A549 (cell line): ENCODE measurements around the gene SNRPA1. TPM values are rescaled to one million over a fixed set of nuclear protein-coding genes. Genes with fewer than 3 reads are reported as not detected.

Experiments
- ATAC-seq, 2 experiments: fragments of 200-7000 bp in 1 of 2; fragments of >200 bp in 1 of 2; cut with Nextera tagmentation in 1 of 2; cut with Tn5 transposase in 1 of 2; 3 replicates each; pipeline versions ENCODE4 v1.8.0 to v1.9.1; 2018 to 2020; ENCODE audit warnings: mild to moderate bottlenecking in 1 of 2, moderate library complexity in 1 of 2
- CTCF ChIA-PET: fragments of 300-600 bp; sonication (Branson Sonifier 250); formaldehyde crosslinking; extraction: SDS; loops from one replicate; lab custom pipeline; 2021; ENCODE audit warnings: antibody characterized with exemption, inconsistent platforms; lab: Yijun Ruan, JAX
- POLR2A ChIA-PET: fragments of 350-600 bp; formaldehyde crosslinking; extraction: SDS; loops from one replicate; lab custom pipeline; 2021; ENCODE audit warnings: antibody characterized with exemption, inconsistent platforms; lab: Yijun Ruan, JAX
- DNase-seq, 2 experiments: peaks; one replicate each; pipeline versions ENCODE4 v3.0.0 to v3.0.0-alpha.2; 2011 to 2016; ENCODE audit warnings: low read depth in 1 of 2, low spot score in 1 of 2
- FAIRE-seq: peaks from 2 replicates; lab custom pipeline; 2011; peaks lifted over from hg19 to GRCh38; lab: Jason Lieb, UNC
- H3K27ac ChIP-seq, 2 experiments: fragments of >200 bp; sonication (Bioruptor Twin); formaldehyde crosslinking; 3 replicates each; pipeline ENCODE4 v1.5.1; 2016 to 2017
- H3K4me1 ChIP-seq: fragments of >200 bp; sonication (Bioruptor Twin); formaldehyde crosslinking; 3 replicates; pipeline ENCODE4 v1.6.1; 2016
- H3K4me2 ChIP-seq: fragments of >200 bp; sonication (Bioruptor Twin); formaldehyde crosslinking; 3 replicates; pipeline ENCODE4 v1.6.1; 2016
- H3K4me3 ChIP-seq: fragments of >200 bp; sonication (Bioruptor Twin); formaldehyde crosslinking; 3 replicates; pipeline ENCODE4 v1.5.1; 2016
- H3K9me3 ChIP-seq: fragments of >200 bp; sonication (Bioruptor Twin); formaldehyde crosslinking; 3 replicates; pipeline ENCODE4 v1.6.1; 2016
- CEBPB ChIP-seq, 2 experiments: fragments of >200 bp in 1 of 2; sonication (Bioruptor Twin) in 1 of 2; formaldehyde crosslinking in 1 of 2; IDR thresholded peaks; 2 replicates each; pipeline ENCODE4 v1.6.1; 2012 to 2016
- CHD2 ChIP-seq: fragments of 150-350 bp; IDR thresholded peaks from 2 replicates; pipeline ENCODE4 v1.6.1; 2014; ENCODE audit warnings: low read length; ENCODE audit not compliant: partially characterized antibody
- EHMT2 ChIP-seq: fragments of 200-600 bp; sonication (generic); IDR thresholded peaks from 2 replicates; pipeline ENCODE4 v1.6.1; 2016; ENCODE audit warnings: antibody characterized with exemption, low read depth, mild to moderate bottlenecking, moderate library complexity
- FOXS1 ChIP-seq: fragments of 250-450 bp; sonication (Bioruptor Pico); IDR thresholded peaks from 2 replicates; pipeline ENCODE4 v1.5.0; 2020; ENCODE audit warnings: mild to moderate bottlenecking, moderate library complexity
- HOXB5 ChIP-seq: fragments of 250-450 bp; sonication (Bioruptor Pico); IDR thresholded peaks from 2 replicates; pipeline ENCODE4 v1.5.0; 2020; ENCODE audit warnings: mild to moderate bottlenecking, moderate library complexity
- JUN ChIP-seq, 2 experiments: fragments of >200 bp; sonication (Bioruptor Twin); formaldehyde crosslinking; IDR thresholded peaks; 2 replicates in 1 of 2; 3 replicates in 1 of 2; pipeline ENCODE4 v1.6.1; 2016 to 2017
- KDM5A ChIP-seq: fragments of 200-600 bp; sonication (generic); IDR thresholded peaks from 2 replicates; pipeline ENCODE4 v1.6.1; 2016; ENCODE audit warnings: antibody characterized with exemption, mild to moderate bottlenecking
- MAZ ChIP-seq: fragments of 150-350 bp; IDR thresholded peaks from 2 replicates; pipeline ENCODE4 v1.6.1; 2014; ENCODE audit warnings: antibody characterized with exemption, low read depth, low read length, borderline replicate concordance
- NFE2L2 ChIP-seq: fragments of 150-350 bp; conservative IDR thresholded peaks from 2 replicates; pipeline ENCODE4 v1.6.1; 2014; ENCODE audit warnings: low read length
- POLR2AphosphoS2 ChIP-seq: conservative IDR thresholded peaks from 2 replicates; pipeline ENCODE4 v1.6.1; 2012; ENCODE audit warnings: low read length, improper control_type of control experiment, inconsistent platforms
- RCOR1 ChIP-seq: fragments of 150-350 bp; IDR thresholded peaks from 2 replicates; pipeline ENCODE4 v1.6.1; 2014; ENCODE audit warnings: antibody characterized with exemption, low read length, low read depth
- RFX5 ChIP-seq: fragments of 450-650 bp; IDR thresholded peaks from 2 replicates; pipeline ENCODE4 v1.7.1; 2014; ENCODE audit warnings: antibody characterized with exemption, mild to moderate bottlenecking, moderate library complexity
- SMC3 ChIP-seq: fragments of >200 bp; sonication (Bioruptor Twin); formaldehyde crosslinking; IDR thresholded peaks from 3 replicates; pipeline ENCODE4 v1.6.1; 2018; ENCODE audit warnings: inconsistent platforms
- TFCP2L1 ChIP-seq: fragments of 250-450 bp; sonication (Bioruptor Pico); IDR thresholded peaks from 2 replicates; pipeline ENCODE4 v1.5.0; 2021; ENCODE audit warnings: mild to moderate bottlenecking
- WGBS: methylation state at CpG from one replicate; pipeline ENCODE4 v1.1.6; 2017; ENCODE audit errors: missing lambda C conversion rate; 5-methylcytosine and 5-hydroxymethylcytosine counted together
- polyA plus RNA-seq, 4 experiments: library from polyadenylated mRNA; depleted of rRNA in 3 of 4; stranded (reverse); fragments of >200 nt; fragmentation: RNase III in 1 of 4; extraction: RNeasy Plus Mini Kit Qiagen cat#74134 plus additional on column Dnase treatment in 1 of 4; gene quantifications; 2 replicates in 3 of 4; 3 replicates in 1 of 4; pipeline ENCODE4 v1.2.3, GENCODE V29; 2011 to 2017
- TF ChIP-seq, protein P1 (sequence below): fragments of >200 bp; sonication (Bioruptor Twin); formaldehyde crosslinking; IDR thresholded peaks from 3 replicates; pipeline ENCODE4 v1.6.1; 2016
- TF ChIP-seq, protein P2 (sequence below): fragments of >200 bp; sonication (Bioruptor Twin); formaldehyde crosslinking; IDR thresholded peaks from 3 replicates; pipeline ENCODE4 v1.5.1; 2016
- TF ChIP-seq, protein P3 (sequence below): fragments of 250-450 bp; sonication (Bioruptor Pico); IDR thresholded peaks from 2 replicates; pipeline ENCODE4 v1.5.0; 2020; ENCODE audit warnings: low read depth, mild to moderate bottlenecking, moderate library complexity

Gene SNRPA1
- polyA plus RNA-seq, 2 of the 4 experiments (the other 2 are of a cell fraction) = 140 to 177 TPM

DNA sequence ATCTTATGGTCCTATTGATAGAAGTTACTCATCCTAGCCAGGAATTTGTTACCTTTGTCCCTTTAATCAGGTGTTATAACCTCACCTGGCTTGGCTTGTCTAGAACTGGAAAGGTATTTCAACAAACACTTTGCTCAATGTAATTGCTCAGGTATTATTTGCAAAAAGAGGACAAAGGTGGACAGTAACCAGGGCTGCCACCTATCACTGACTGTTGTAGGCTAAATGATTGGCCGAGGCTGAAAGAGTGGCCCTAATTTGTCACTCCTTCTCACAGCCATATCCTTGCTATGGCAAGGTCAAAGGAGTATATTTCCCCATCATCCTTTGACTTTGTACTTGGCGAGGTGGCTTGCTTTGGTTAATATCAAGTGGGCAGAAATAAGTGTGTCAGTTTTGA is 15.0 kb downstream of the SNRPA1 start:
- DNase-seq = no peak
- no peak for FAIRE-seq
- 94% methylated on average over 2 of the region's 2 CpGs for WGBS
- ChIA-PET CTCF (interaction anchor here (1.0 to 2.5 kb wide), 2 partner anchors 9 kb away, joined by 8 to 29 read pairs; no protein-coding TSS in a partner anchor), POLR2A (no interaction called here)
- H3K4me3 ChIP-seq = no peak overlapping the region
- no peak for TF ChIP-seq CEBPB (IDR thresholded peaks at IDR 0.05)
- no peak for TF ChIP-seq FOXS1
- no peak for TF ChIP-seq CHD2
- TF ChIP-seq RFX5 = no peak
- TF ChIP-seq EHMT2 = no peak
- no peak for TF ChIP-seq TFCP2L1 (CRISPR knock-in tag)
- no peak for TF ChIP-seq NFE2L2
- TF ChIP-seq, protein P1, sequence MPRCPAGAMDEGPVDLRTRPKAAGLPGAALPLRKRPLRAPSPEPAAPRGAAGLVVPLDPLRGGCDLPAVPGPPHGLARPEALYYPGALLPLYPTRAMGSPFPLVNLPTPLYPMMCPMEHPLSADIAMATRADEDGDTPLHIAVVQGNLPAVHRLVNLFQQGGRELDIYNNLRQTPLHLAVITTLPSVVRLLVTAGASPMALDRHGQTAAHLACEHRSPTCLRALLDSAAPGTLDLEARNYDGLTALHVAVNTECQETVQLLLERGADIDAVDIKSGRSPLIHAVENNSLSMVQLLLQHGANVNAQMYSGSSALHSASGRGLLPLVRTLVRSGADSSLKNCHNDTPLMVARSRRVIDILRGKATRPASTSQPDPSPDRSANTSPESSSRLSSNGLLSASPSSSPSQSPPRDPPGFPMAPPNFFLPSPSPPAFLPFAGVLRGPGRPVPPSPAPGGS = no peak
- no peak for TF ChIP-seq MAZ
- no peak for TF ChIP-seq POLR2AphosphoS2
- TF ChIP-seq, protein P2, sequence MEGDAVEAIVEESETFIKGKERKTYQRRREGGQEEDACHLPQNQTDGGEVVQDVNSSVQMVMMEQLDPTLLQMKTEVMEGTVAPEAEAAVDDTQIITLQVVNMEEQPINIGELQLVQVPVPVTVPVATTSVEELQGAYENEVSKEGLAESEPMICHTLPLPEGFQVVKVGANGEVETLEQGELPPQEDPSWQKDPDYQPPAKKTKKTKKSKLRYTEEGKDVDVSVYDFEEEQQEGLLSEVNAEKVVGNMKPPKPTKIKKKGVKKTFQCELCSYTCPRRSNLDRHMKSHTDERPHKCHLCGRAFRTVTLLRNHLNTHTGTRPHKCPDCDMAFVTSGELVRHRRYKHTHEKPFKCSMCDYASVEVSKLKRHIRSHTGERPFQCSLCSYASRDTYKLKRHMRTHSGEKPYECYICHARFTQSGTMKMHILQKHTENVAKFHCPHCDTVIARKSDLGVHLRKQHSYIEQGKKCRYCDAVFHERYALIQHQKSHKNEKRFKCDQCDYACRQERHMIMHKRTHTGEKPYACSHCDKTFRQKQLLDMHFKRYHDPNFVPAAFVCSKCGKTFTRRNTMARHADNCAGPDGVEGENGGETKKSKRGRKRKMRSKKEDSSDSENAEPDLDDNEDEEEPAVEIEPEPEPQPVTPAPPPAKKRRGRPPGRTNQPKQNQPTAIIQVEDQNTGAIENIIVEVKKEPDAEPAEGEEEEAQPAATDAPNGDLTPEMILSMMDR = no peak
- TF ChIP-seq HOXB5 (CRISPR knock-in tag) = no peak
- TF ChIP-seq SMC3 = no peak
- TF ChIP-seq RCOR1 = no peak
- TF ChIP-seq, protein P3, sequence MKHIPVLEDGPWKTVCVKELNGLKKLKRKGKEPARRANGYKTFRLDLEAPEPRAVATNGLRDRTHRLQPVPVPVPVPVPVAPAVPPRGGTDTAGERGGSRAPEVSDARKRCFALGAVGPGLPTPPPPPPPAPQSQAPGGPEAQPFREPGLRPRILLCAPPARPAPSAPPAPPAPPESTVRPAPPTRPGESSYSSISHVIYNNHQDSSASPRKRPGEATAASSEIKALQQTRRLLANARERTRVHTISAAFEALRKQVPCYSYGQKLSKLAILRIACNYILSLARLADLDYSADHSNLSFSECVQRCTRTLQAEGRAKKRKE (CRISPR knock-in tag) = no peak
- no peak for TF ChIP-seq KDM5A
- no peak for TF ChIP-seq JUN (IDR thresholded peaks at IDR 0.05)
- H3K9me3 ChIP-seq = no peaks in the 10 kb centered on the region
- H3K4me1 ChIP-seq = peaks cover 13% of the 10 kb centered on the region
- H3K27ac ChIP-seq = no peak overlapping the region
- H3K4me2 ChIP-seq = no peak overlapping the region
- ATAC-seq = no peak

DNA sequence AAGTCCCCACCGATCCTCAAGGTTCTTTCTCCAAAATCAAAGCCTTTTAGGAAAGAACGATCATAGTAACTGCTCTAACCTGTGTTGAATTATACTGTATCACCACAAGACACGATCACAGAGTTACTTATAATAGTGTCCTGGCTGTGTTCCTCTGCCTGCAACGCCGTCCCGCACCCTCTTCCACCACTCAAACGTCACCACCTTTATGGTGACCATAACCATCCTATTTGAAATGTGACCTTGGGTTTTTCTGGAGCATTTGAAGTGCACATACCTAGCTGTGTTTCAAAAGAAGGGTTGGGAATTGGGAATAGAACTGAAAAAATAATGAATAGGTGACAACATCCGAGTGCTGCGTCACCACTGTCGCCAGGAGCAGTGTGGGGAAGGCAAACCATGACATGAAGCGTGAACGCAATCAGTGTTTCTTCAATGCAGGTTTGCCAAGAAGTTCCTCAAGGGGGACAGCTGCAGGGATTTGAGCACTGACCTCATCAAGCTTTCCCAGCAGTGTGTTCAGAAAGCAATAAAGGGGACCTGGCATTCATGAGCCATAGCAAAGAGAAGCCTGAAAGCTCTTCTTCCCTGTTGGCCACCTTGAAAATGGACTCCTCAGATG is 17.0 kb downstream of the SNRPA1 start:
- POLR2A ChIA-PET = interaction anchor here (1.0 kb wide), 1 partner anchor 11 kb away, joined by 3 read pairs; no protein-coding TSS in a partner anchor
- CTCF ChIA-PET = interaction anchor here (0.9 to 2.5 kb wide), 4 partner anchors 8 to 364 kb away, joined by 3 to 29 read pairs (median 6); no protein-coding TSS in a partner anchor
- H3K9me3 ChIP-seq = no peaks in the 10 kb centered on the region
- H3K27ac ChIP-seq = peak overlapping the region; percentile 66 to 91
- H3K4me2 ChIP-seq = peak overlapping the region; percentile 78
- peak overlapping the region; percentile 77 for H3K4me3 ChIP-seq
- H3K4me1 ChIP-seq = peaks cover 13% of the 10 kb centered on the region
- DNase-seq (no peak), ATAC-seq (peak in 1 of 2 experiments; percentile 0; a peak in 1 of 6 replicates), FAIRE-seq (no peak)
- 89% methylated on average over 12 of the region's 12 CpGs for WGBS
- TF ChIP-seq, protein P2 = no peak
